ENCODE measurements around the gene CTSS.

The CTSS gene

GRCh38 chr1:150765296-150765976 lies at the start of gene CTSS:
Gene CTSS, minus strand, starts transcription at chr1:150765778. Its CDS starts 1,015 bp downstream, at chr1:150764763.
- Mint-ChIP-seq H3K27ac (ENCODE audit: low read depth) (peak within 1 kb of the TSS; percentile 99), H3K4me1 (peaks cover 51% of the 10 kb centered on the region), H3K36me3 (ENCODE audit: insufficient read depth) (peaks cover 2% of the 10 kb centered on the region), H3K9me3 (no peaks in the 10 kb centered on the region), H3K27me3 (no peaks in the 10 kb centered on the region), H3K4me3 (peak within 1 kb of the TSS; percentile 93)
- ATAC-seq (replicated peaks; ENCODE audit: extremely low read depth, poor library complexity, severe bottlenecking): peak; percentile 53
- DNase-seq (ENCODE audit: low spot score in 2 of 2): no peak

DNA sequence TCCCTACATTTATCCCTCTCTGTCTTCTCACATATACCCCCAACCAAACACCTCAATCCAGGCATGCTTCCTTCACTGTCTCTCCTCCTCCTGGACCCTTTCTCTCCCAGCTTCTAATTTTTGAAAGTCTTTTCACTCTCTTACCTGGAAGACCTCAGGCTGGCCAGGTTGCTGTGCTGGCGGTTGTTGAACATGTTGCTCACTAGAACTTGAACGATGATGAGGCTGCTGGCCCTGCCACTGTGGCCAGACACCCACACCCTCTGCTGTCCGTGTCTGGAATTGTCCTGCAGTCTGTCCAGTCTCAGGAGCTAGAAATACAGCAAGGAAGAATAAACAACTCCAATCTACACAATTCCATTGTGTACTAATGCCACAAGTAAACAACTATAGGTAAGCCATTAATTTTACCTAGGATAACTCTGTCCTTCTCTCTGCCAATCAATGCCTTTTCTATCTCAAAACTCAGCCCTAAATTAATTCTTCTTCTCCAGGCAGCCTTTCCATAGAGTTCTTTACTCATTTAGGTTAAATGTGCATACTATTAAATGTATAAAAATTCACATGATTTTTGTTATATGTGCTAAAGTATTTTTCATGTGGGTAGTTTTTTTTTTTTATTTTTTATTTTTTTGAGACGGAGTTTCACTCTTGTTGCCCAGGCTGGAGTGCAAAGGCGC lies 47.6 kb upstream of the CTSS start:
- H3K27ac Mint-ChIP-seq (ENCODE audit: low read depth): no peak overlapping the region
- H3K27me3 Mint-ChIP-seq: no peaks in the 10 kb centered on the region
- no peaks in the 10 kb centered on the region for H3K9me3 Mint-ChIP-seq
- no peak for ATAC-seq (replicated peaks; ENCODE audit: extremely low read depth, poor library complexity, severe bottlenecking)
- peaks cover 36% of the 10 kb centered on the region for H3K36me3 Mint-ChIP-seq (ENCODE audit: insufficient read depth)
- H3K4me1 Mint-ChIP-seq: no peaks in the 10 kb centered on the region
- no peak for DNase-seq (ENCODE audit: low spot score in 2 of 2)
- no peak overlapping the region for H3K4me3 Mint-ChIP-seq

DNA sequence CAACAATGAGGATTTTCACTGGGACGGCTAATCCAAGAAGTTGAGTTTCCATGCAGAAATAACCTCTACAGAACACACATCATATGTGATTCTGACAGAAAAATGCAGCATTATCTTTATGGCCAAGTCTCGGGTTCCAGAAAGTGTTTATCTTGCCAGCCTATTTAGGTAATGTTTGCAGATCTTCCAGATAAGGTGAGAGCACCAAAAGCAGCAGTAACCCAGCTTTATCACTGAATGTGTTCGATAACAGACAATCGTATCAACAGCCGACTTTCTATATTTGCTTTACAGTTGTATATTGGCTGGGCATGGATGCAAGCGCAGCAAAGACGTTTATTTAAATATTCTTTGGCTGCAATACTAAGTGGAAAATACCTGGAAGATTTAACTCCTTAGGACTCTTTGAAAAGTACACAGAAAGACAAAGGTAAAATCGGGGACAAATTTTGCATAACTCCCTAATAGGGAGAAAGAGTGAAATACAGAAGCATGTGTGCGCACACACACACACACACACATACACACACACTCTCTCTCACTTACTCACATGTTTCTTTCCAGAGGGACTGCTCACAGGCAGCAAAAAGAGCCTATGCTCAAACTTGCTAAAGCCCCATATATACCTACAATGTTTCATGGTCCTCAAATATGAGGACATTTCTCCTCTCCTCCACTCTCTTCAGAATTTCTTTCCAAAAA lies 45.5 kb upstream of the CTSS start:
- Mint-ChIP-seq H3K27ac (ENCODE audit: low read depth) (no peak overlapping the region), H3K9me3 (no peaks in the 10 kb centered on the region), H3K36me3 (ENCODE audit: insufficient read depth) (peaks cover 19% of the 10 kb centered on the region), H3K27me3 (no peaks in the 10 kb centered on the region), H3K4me1 (no peaks in the 10 kb centered on the region), H3K4me3 (no peak overlapping the region)
- DNase-seq (ENCODE audit: low spot score in 2 of 2): no peak
- ATAC-seq (replicated peaks; ENCODE audit: extremely low read depth, poor library complexity, severe bottlenecking): no peak

DNA sequence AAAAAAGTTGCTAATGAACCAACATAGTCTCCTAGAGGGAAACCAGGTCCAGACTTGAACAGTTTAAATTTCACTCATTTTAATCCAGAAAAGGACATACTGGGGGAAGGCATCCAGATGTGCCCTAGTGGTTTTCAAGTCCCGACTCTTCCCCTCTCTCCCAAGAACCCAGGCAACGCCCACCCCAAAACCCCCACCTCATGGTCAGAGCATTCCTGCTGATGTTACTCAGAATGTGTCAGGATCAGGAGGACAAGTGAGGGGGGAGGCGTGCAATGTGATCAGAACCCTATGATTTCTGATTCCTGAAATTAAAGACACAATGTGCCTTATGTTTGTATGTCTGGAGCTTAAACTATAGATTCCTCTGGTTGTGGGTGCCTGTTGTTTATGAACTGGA lies 44.1 kb upstream of the CTSS start:
- no peak for ATAC-seq (replicated peaks; ENCODE audit: extremely low read depth, poor library complexity, severe bottlenecking)
- no peak for DNase-seq (ENCODE audit: low spot score in 2 of 2)
- Mint-ChIP-seq H3K9me3 (no peaks in the 10 kb centered on the region), H3K27me3 (no peaks in the 10 kb centered on the region), H3K27ac (ENCODE audit: low read depth) (no peak overlapping the region), H3K36me3 (ENCODE audit: insufficient read depth) (peaks cover 11% of the 10 kb centered on the region), H3K4me3 (no peak overlapping the region), H3K4me1 (no peaks in the 10 kb centered on the region)

- Mint-ChIP-seq H3K4me1 (no peaks in the 10 kb centered on the region), H3K27ac (ENCODE audit: low read depth) (no peak overlapping the region), H3K36me3 (ENCODE audit: insufficient read depth) (peaks cover 3% of the 10 kb centered on the region), H3K4me3 (no peak overlapping the region), H3K27me3 (no peaks in the 10 kb centered on the region), H3K9me3 (no peaks in the 10 kb centered on the region)
- ATAC-seq (replicated peaks; ENCODE audit: extremely low read depth, poor library complexity, severe bottlenecking) (no peak), DNase-seq (ENCODE audit: low spot score in 2 of 2) (no peak)
Measured at GRCh38 chr1:150808846-150809245, 43.3 kb upstream of the CTSS start.

GRCh38 chr1:150808121-150808520 lies 42.5 kb upstream of the CTSS start, which contains the start of gene CTSK:
Gene CTSK, minus strand, starts transcription at chr1:150808260. Its CDS starts 1,455 bp downstream, at chr1:150806805.
- Mint-ChIP-seq H3K27me3 (no peaks in the 10 kb centered on the region), H3K4me3 (no peak within 1 kb of the TSS), H3K27ac (ENCODE audit: low read depth) (no peak within 1 kb of the TSS), H3K36me3 (ENCODE audit: insufficient read depth) (no peaks in the 10 kb centered on the region), H3K4me1 (no peaks in the 10 kb centered on the region), H3K9me3 (no peaks in the 10 kb centered on the region)
- ATAC-seq (replicated peaks; ENCODE audit: extremely low read depth, poor library complexity, severe bottlenecking) (no peak), DNase-seq (ENCODE audit: low spot score in 2 of 2) (no peak)

DNA sequence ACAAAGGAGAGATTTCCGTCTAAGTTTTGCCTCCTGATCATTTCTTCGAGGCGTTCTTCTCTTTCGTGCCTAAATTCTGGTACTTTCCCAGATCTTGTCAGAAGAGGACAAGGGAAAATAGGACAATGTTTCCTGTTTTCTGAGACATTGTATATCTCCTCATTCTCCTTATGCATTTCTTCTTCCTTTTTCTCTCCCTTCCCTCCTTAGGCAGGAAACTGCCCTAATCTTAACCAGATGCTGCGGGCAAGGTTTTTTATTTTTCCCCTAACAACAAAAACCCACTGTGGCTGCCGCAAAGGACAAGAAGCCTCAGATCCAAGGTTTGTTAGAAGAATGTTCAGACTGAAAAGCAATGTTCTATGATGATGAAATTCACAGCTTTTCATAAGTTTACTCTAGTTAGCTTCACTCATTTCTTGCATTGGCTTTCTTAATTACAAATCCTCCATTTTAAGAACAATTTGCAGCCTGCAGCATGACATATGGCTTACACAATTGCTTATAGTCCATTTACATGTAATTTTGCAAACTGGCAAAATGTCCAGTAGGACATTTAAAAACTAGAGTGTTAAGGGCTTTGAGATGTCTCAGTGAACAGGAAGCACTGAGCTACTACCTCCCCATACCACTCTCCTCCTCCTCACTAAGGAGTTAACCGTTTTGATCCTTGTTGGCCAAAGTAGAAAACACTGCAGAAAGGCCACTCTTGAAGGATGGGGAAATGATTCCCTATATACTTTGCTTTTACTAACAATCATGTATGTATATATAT lies 41.9 kb upstream of the CTSS start:
- Mint-ChIP-seq H3K9me3 (no peaks in the 10 kb centered on the region), H3K36me3 (ENCODE audit: insufficient read depth) (no peaks in the 10 kb centered on the region), H3K4me1 (no peaks in the 10 kb centered on the region), H3K27me3 (no peaks in the 10 kb centered on the region), H3K4me3 (no peak overlapping the region), H3K27ac (ENCODE audit: low read depth) (no peak overlapping the region)
- no peak for DNase-seq (ENCODE audit: low spot score in 2 of 2)
- ATAC-seq (replicated peaks; ENCODE audit: extremely low read depth, poor library complexity, severe bottlenecking): no peak

- ATAC-seq (replicated peaks; ENCODE audit: extremely low read depth, poor library complexity, severe bottlenecking): no peak
- DNase-seq (ENCODE audit: low spot score in 2 of 2): no peak
- H3K4me3 Mint-ChIP-seq: no peak overlapping the region
- H3K36me3 Mint-ChIP-seq (ENCODE audit: insufficient read depth): no peaks in the 10 kb centered on the region
- no peaks in the 10 kb centered on the region for H3K9me3 Mint-ChIP-seq
- H3K27ac Mint-ChIP-seq (ENCODE audit: low read depth): no peak overlapping the region
- no peaks in the 10 kb centered on the region for H3K4me1 Mint-ChIP-seq
- no peaks in the 10 kb centered on the region for H3K27me3 Mint-ChIP-seq
Measured at GRCh38 chr1:150805899-150806298, 40.3 kb upstream of the CTSS start.

DNA sequence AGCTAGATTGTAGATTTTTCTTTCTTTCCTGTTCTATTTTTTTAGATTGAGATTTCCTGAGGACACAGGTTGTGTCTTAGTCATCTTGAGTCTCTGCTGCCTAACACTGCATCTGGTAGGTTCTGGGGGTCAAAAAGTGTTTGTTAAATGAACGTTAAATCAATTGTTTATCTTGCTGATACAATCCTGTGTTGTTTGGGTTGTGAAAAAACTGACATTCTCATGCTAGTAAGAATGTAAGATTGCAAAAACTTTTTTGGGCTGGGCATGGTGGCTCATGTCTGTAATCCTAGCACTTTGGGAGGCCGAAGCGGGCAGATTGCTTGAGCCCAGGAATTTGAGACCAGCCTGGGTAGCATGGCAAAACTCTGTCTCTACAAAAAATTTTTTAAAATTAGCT lies 39.1 kb upstream of the CTSS start:
- H3K27ac Mint-ChIP-seq (ENCODE audit: low read depth): peak overlapping the region; percentile 29
- no peak overlapping the region for H3K4me3 Mint-ChIP-seq
- H3K9me3 Mint-ChIP-seq: no peaks in the 10 kb centered on the region
- ATAC-seq (replicated peaks; ENCODE audit: extremely low read depth, poor library complexity, severe bottlenecking) (no peak), DNase-seq (ENCODE audit: low spot score in 2 of 2) (no peak)
- no peaks in the 10 kb centered on the region for H3K27me3 Mint-ChIP-seq
- H3K4me1 Mint-ChIP-seq: no peaks in the 10 kb centered on the region
- no peaks in the 10 kb centered on the region for H3K36me3 Mint-ChIP-seq (ENCODE audit: insufficient read depth)

DNA sequence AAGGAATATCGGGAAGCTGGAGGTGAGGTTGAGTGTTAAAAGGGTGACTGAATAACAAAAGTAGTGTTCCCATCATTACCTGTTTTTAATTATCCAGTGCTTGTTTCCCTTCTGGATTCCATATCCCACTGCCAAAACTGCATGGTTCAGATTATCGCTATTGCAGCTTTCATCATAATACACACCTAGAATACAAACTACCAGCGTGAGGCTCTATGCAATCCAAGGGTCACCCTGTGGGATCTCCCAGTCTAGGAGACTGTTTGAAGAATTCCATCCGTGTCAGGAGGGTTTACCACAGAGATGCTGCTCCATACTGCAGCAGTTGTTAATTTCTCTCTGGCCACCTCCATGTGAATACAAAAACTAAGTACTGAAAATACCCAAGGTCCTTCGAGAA lies 33.5 kb upstream of the CTSS start:
- Mint-ChIP-seq H3K9me3 (no peaks in the 10 kb centered on the region), H3K4me3 (no peak overlapping the region), H3K27ac (ENCODE audit: low read depth) (no peak overlapping the region), H3K36me3 (ENCODE audit: insufficient read depth) (peaks cover 5% of the 10 kb centered on the region), H3K4me1 (no peaks in the 10 kb centered on the region), H3K27me3 (no peaks in the 10 kb centered on the region)
- no peak for ATAC-seq (replicated peaks; ENCODE audit: extremely low read depth, poor library complexity, severe bottlenecking)
- no peak for DNase-seq (ENCODE audit: low spot score in 2 of 2)

DNA sequence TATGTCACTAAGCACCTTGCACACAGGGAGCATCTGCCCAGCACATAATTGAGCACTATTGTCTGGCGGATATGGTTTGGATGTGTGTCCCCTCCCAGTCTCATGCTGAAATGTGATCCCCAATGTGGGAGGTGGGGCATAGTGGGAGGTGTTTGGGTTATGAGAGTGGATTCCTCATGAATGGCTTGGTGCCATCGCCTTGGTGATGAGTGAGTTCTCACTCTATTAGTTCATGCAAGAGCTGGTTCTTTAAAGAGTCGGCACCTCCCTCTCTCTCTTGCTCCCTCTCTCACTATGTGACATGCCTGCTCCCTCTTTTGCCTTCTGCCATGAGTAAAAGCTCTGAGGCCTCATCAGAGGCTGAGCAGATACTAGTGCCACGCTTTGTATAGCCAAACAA lies 32.9 kb upstream of the CTSS start:
- H3K27ac Mint-ChIP-seq (ENCODE audit: low read depth): no peak overlapping the region
- no peak for ATAC-seq (replicated peaks; ENCODE audit: extremely low read depth, poor library complexity, severe bottlenecking)
- no peak for DNase-seq (ENCODE audit: low spot score in 2 of 2)
- peaks cover 5% of the 10 kb centered on the region for H3K36me3 Mint-ChIP-seq (ENCODE audit: insufficient read depth)
- H3K4me1 Mint-ChIP-seq: no peaks in the 10 kb centered on the region
- H3K4me3 Mint-ChIP-seq: no peak overlapping the region
- no peaks in the 10 kb centered on the region for H3K27me3 Mint-ChIP-seq
- no peaks in the 10 kb centered on the region for H3K9me3 Mint-ChIP-seq

GRCh38 chr1:150796374-150796773 lies 30.8 kb upstream of the CTSS start:
- Mint-ChIP-seq H3K9me3 (no peaks in the 10 kb centered on the region), H3K27me3 (no peaks in the 10 kb centered on the region), H3K36me3 (ENCODE audit: insufficient read depth) (peaks cover 5% of the 10 kb centered on the region), H3K4me1 (no peaks in the 10 kb centered on the region), H3K27ac (ENCODE audit: low read depth) (peak overlapping the region; percentile 24), H3K4me3 (no peak overlapping the region)
- no peak for ATAC-seq (replicated peaks; ENCODE audit: extremely low read depth, poor library complexity, severe bottlenecking)
- no peak for DNase-seq (ENCODE audit: low spot score in 2 of 2)

Data from central memory CD8-positive, alpha-beta T cell (primary cell).